ENCODE measurements around the gene FAM149A.

The FAM149A gene

DNA sequence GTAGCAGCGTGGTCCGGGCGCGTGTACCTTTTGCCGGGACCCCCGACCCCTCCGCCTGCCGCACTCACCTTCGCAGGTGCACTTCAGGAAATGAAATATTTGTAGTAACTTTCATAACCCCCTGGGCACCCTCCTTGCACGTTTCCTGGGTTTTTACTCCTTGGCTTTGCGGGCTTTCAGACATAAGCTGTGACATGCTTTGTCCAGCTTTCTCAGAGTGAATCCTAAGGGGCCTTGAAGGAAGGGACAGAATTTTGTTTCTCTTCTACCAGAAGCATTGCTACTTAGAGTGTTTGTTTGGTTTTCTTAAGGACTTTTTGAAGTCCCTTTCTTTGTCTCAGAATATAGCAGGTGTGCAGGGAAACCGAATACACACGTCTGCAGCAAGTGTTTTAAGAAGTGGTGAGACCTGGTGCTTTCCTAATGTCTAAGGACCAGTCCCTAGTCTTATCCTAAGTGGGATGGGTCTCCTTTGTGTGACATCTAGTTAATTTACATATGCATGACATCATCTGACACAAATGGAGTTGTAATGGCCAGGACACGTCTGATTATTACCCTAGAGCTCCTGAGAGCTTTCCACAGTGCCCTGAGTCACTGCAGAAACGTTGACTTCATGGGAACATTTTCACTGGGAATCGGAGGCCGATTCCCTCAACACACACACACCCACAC, 1.3 kb downstream of the FAM149A start:
- Histone ChIP-seq H3K9ac (ENCODE audit: insufficient read length, low read depth) (peak overlapping the region; percentile 72), H3K4me3 (ENCODE audit: insufficient read length, low read depth) (peak overlapping the region; percentile 50), H3K27me3 (ENCODE audit: insufficient read depth, insufficient read length) (peaks cover 38% of the 10 kb centered on the region), H3K4me1 (ENCODE audit: insufficient read depth, insufficient read length) (peaks cover 2% of the 10 kb centered on the region), H3K36me3 (ENCODE audit: insufficient read depth, insufficient read length, low read length) (no peaks in the 10 kb centered on the region), H3K9me3 (ENCODE audit: insufficient read depth, low read length) (no peaks in the 10 kb centered on the region)
- TF ChIP-seq ZNF274 (IDR thresholded peaks at IDR 0.05; ENCODE audit: low read depth, low read length) (no peak), YY1 (IDR thresholded peaks at IDR 0.05; ENCODE audit: insufficient read depth, insufficient read length) (no peak), SUZ12 (IDR thresholded peaks at IDR 0.05; ENCODE audit: extremely low read depth, insufficient read depth, insufficient read length) (no peak)
- no peak for DNase-seq (ENCODE audit: low read depth, low spot score)

- no peak for DNase-seq (ENCODE audit: low read depth, low spot score)
- Histone ChIP-seq H3K4me3 (ENCODE audit: insufficient read length, low read depth) (no peak overlapping the region), H3K27me3 (ENCODE audit: insufficient read depth, insufficient read length) (peaks cover 33% of the 10 kb centered on the region), H3K9me3 (ENCODE audit: insufficient read depth, low read length) (no peaks in the 10 kb centered on the region), H3K4me1 (ENCODE audit: insufficient read depth, insufficient read length) (peaks cover 2% of the 10 kb centered on the region), H3K36me3 (ENCODE audit: insufficient read depth, insufficient read length, low read length) (no peaks in the 10 kb centered on the region), H3K9ac (ENCODE audit: insufficient read length, low read depth) (no peak overlapping the region)
- TF ChIP-seq ZNF274 (IDR thresholded peaks at IDR 0.05; ENCODE audit: low read depth, low read length) (no peak), SUZ12 (IDR thresholded peaks at IDR 0.05; ENCODE audit: extremely low read depth, insufficient read depth, insufficient read length) (no peak), YY1 (IDR thresholded peaks at IDR 0.05; ENCODE audit: insufficient read depth, insufficient read length) (no peak)
Measured at GRCh38 chr4:186107947-186108346, 3.4 kb downstream of the FAM149A start.

GRCh38 chr4:186108391-186108790, 3.9 kb downstream of the FAM149A start:
- H3K9ac ChIP-seq (ENCODE audit: insufficient read length, low read depth), result no peak overlapping the region
- H3K9me3 ChIP-seq (ENCODE audit: insufficient read depth, low read length), result no peaks in the 10 kb centered on the region
- TF ChIP-seq ZNF274 (IDR thresholded peaks at IDR 0.05; ENCODE audit: low read depth, low read length), result no peak
- no peak for TF ChIP-seq YY1 (IDR thresholded peaks at IDR 0.05; ENCODE audit: insufficient read depth, insufficient read length)
- no peak for TF ChIP-seq SUZ12 (IDR thresholded peaks at IDR 0.05; ENCODE audit: extremely low read depth, insufficient read depth, insufficient read length)
- H3K4me1 ChIP-seq (ENCODE audit: insufficient read depth, insufficient read length), result peaks cover 2% of the 10 kb centered on the region
- no peak overlapping the region for H3K4me3 ChIP-seq (ENCODE audit: insufficient read length, low read depth)
- H3K27me3 ChIP-seq (ENCODE audit: insufficient read depth, insufficient read length), result peaks cover 28% of the 10 kb centered on the region
- H3K36me3 ChIP-seq (ENCODE audit: insufficient read depth, insufficient read length, low read length), result no peaks in the 10 kb centered on the region
- no peak for DNase-seq (ENCODE audit: low read depth, low spot score)

GRCh38 chr4:186109245-186109644, 4.7 kb downstream of the FAM149A start:
- DNase-seq (ENCODE audit: low read depth, low spot score), result no peak
- Histone ChIP-seq H3K27me3 (ENCODE audit: insufficient read depth, insufficient read length) (peaks cover 20% of the 10 kb centered on the region), H3K36me3 (ENCODE audit: insufficient read depth, insufficient read length, low read length) (no peaks in the 10 kb centered on the region), H3K4me3 (ENCODE audit: insufficient read length, low read depth) (no peak overlapping the region), H3K9ac (ENCODE audit: insufficient read length, low read depth) (no peak overlapping the region), H3K4me1 (ENCODE audit: insufficient read depth, insufficient read length) (peaks cover 2% of the 10 kb centered on the region), H3K9me3 (ENCODE audit: insufficient read depth, low read length) (no peaks in the 10 kb centered on the region)
- no peak for TF ChIP-seq YY1 (IDR thresholded peaks at IDR 0.05; ENCODE audit: insufficient read depth, insufficient read length)
- TF ChIP-seq SUZ12 (IDR thresholded peaks at IDR 0.05; ENCODE audit: extremely low read depth, insufficient read depth, insufficient read length), result no peak
- TF ChIP-seq ZNF274 (IDR thresholded peaks at IDR 0.05; ENCODE audit: low read depth, low read length), result no peak

DNA sequence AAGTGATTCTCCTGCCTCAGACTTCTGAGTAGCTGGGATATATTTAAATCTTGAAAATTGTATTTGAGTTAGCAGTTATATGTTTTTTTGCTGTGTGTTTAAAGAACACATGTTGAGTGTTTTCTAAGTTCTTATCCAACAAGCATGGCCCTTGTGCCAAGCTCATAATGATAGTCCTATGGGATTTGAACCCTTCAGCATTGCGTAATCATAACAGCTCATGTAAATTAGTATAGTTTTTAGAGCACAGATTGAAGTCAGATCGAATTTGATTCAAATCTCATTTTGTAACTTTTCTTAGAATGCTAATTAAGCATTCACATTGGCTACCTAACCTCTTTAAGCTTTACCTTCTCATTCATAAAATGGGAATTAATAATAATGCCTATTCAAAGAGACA, 12.2 kb downstream of the FAM149A start:
- no peak for TF ChIP-seq YY1 (IDR thresholded peaks at IDR 0.05; ENCODE audit: insufficient read depth, insufficient read length)
- no peak for TF ChIP-seq ZNF274 (IDR thresholded peaks at IDR 0.05; ENCODE audit: low read depth, low read length)
- TF ChIP-seq SUZ12 (IDR thresholded peaks at IDR 0.05; ENCODE audit: extremely low read depth, insufficient read depth, insufficient read length), result no peak
- no peak overlapping the region for H3K4me3 ChIP-seq (ENCODE audit: insufficient read length, low read depth)
- H3K9ac ChIP-seq (ENCODE audit: insufficient read length, low read depth), result no peak overlapping the region
- DNase-seq (ENCODE audit: low read depth, low spot score), result no peak
- H3K27me3 ChIP-seq (ENCODE audit: insufficient read depth, insufficient read length), result no peaks in the 10 kb centered on the region
- no peaks in the 10 kb centered on the region for H3K9me3 ChIP-seq (ENCODE audit: insufficient read depth, low read length)
- no peaks in the 10 kb centered on the region for H3K36me3 ChIP-seq (ENCODE audit: insufficient read depth, insufficient read length, low read length)
- no peaks in the 10 kb centered on the region for H3K4me1 ChIP-seq (ENCODE audit: insufficient read depth, insufficient read length)

DNA sequence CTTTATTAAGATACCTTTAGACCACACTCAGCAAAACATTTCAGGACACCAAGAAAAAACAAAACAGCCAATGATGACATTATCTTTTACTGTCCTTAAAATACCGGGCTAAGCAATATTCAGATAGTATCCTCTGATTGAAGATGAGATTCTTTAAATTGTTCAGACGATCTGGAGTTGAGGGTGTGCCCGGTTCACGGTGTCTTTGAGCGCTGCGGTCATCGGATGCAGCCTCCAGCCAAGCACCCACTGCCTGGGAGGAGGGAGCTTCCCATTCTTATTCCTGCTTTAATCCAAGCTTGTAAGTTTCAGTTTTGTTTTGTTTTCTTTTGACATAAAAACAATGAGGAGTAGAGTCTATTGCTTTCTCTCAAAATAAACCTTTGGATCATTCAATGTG, 14.1 kb downstream of the FAM149A start:
- Histone ChIP-seq H3K4me1 (ENCODE audit: insufficient read depth, insufficient read length) (no peaks in the 10 kb centered on the region), H3K27me3 (ENCODE audit: insufficient read depth, insufficient read length) (no peaks in the 10 kb centered on the region), H3K4me3 (ENCODE audit: insufficient read length, low read depth) (no peak overlapping the region), H3K9ac (ENCODE audit: insufficient read length, low read depth) (no peak overlapping the region), H3K9me3 (ENCODE audit: insufficient read depth, low read length) (no peaks in the 10 kb centered on the region), H3K36me3 (ENCODE audit: insufficient read depth, insufficient read length, low read length) (no peaks in the 10 kb centered on the region)
- TF ChIP-seq YY1 (IDR thresholded peaks at IDR 0.05; ENCODE audit: insufficient read depth, insufficient read length) (no peak), ZNF274 (IDR thresholded peaks at IDR 0.05; ENCODE audit: low read depth, low read length) (no peak), SUZ12 (IDR thresholded peaks at IDR 0.05; ENCODE audit: extremely low read depth, insufficient read depth, insufficient read length) (no peak)
- DNase-seq (ENCODE audit: low read depth, low spot score), result no peak

DNA sequence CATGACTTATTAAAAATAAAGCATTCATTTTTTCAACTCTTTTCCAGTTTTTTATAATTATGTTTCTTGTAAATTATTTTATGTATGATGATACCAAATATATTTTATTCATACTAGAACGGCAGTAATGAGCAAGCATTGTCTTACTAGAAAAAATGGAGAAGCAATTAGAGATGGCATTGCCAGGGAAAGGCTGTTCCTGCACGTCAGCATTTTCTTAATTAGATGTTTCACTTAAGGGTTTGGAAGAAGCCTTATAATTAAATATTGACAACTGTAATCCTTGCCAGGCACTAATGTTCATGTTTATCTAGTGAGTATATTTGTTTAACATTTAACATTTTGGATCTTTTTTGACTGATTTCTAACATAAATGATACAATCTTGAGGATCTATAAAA, 16.6 kb downstream of the FAM149A start:
- no peaks in the 10 kb centered on the region for H3K27me3 ChIP-seq (ENCODE audit: insufficient read depth, insufficient read length)
- no peak for DNase-seq (ENCODE audit: low read depth, low spot score)
- no peaks in the 10 kb centered on the region for H3K36me3 ChIP-seq (ENCODE audit: insufficient read depth, insufficient read length, low read length)
- H3K4me1 ChIP-seq (ENCODE audit: insufficient read depth, insufficient read length), result no peaks in the 10 kb centered on the region
- no peak overlapping the region for H3K4me3 ChIP-seq (ENCODE audit: insufficient read length, low read depth)
- TF ChIP-seq YY1 (IDR thresholded peaks at IDR 0.05; ENCODE audit: insufficient read depth, insufficient read length), result no peak
- TF ChIP-seq ZNF274 (IDR thresholded peaks at IDR 0.05; ENCODE audit: low read depth, low read length), result no peak
- no peak for TF ChIP-seq SUZ12 (IDR thresholded peaks at IDR 0.05; ENCODE audit: extremely low read depth, insufficient read depth, insufficient read length)
- no peaks in the 10 kb centered on the region for H3K9me3 ChIP-seq (ENCODE audit: insufficient read depth, low read length)
- H3K9ac ChIP-seq (ENCODE audit: insufficient read length, low read depth), result no peak overlapping the region

Data from NT2/D1 (cell line).